Stimulated activated CD8-positive, alpha-beta memory T cell treated with anti-CD3 and anti-CD28 coated beads, Interleukin-4, amount 100 ng/mL, for 48 hours (primary cell): Measurements from ENCODE around the gene CLIC3.

Experiments used
- DNase-seq: peaks from one replicate; pipeline ENCODE4 v3.0.0-alpha.2; 2020

CLIC3 gene

DNA sequence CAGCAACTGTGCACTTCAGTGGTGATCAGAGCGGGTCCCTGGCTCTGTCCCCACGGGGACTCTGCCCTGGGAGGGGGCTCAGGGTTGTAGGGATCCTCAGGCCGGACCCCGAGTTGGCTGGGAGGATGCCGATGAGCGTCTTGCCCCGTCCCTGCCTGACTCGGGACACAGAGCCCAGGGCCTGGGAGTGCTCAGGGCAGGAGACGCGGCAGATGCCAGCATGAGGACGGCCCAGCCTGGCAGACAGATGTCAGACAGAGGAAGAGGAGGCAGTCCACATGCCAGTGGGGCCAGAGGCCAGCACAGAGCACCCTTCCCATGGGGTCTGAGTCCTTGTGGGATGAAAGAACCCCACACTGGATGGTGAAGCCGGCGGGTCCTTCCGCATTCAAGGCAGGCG is 33.0 kb downstream of the CLIC3 start:
- DNase-seq: no peak

- DNase-seq: no peak
These were observed 33.6 kb downstream of the CLIC3 start for GRCh38 chr9:136962701-136963248.

GRCh38 chr9:136962163-136962562 is 34.2 kb downstream of the CLIC3 start:
- DNase-seq: no peak

- no peak for DNase-seq
These were observed 34.9 kb downstream of the CLIC3 start for GRCh38 chr9:136961279-136962065.

GRCh38 chr9:136960938-136961275 is 35.5 kb downstream of the CLIC3 start:
- DNase-seq: no peak

- no peak for DNase-seq
These were observed 36.0 kb downstream of the CLIC3 start for GRCh38 chr9:136960212-136960937.

DNA sequence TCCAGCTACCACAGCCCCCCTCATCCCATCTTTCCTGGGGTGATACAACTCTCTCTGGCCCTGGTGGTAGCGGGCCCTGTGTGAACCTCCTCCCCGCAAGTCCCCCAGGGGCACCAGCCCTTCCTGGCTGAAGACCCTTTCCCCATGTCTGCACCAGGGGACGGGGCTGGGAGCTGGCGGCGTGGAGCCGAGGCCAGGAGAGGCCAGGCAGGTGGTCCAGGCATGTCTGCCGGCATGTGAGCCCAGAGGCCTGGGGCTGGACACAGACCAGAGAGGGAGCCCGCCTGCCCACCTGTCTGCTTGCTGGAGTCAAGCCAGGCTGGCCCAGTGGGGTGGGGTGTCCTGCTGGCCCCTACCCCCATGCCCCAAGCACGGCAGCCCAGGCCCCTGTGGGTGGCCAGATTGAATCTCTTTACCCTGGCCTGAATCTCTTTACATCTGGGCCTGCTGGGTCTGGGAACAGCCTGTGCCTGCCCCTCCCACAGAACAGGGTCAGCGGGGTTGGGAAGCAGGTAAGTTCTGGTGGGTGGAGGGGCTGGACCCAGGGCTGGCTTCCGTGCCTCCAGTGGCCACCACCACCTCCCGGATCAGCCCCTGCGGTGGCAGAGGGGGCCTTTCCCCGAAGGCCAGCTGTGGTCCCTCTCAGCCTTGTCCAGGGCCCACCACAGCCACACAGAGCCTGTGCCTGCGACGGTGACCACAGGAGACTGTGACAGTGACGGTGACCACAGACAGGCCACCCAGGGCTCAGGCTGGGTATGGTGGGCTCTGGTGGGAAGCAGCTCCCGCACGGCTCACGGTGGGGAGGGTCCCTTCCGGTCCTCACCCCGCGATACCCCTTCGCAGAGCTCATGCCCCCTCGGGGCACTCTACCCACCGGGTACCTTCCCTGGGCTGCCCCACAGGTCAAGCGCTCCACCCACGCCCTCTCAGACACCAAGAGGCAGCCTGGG is 37.2 kb downstream of the CLIC3 start:
- no peak for DNase-seq

DNA sequence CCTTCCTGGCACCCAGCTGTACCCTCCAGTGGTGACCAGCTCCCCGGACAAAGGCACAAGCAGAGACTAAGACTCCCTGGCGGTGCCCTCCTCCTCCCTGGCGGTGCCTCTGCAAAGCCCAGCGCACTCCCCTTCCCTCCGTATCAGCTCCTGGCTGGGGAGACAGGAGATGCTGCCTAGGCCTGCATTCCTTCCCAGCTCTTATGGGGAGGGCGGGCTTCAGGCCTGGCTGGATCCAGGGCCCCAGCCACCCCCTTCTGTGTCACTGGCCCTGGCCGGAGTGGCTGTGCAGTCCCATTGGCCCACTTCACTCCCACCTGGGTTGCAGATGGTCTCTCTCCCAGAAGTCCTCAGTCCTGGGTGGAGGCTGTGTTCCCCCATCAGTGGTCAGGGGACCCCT is 37.9 kb downstream of the CLIC3 start:
- DNase-seq: no peak

DNA sequence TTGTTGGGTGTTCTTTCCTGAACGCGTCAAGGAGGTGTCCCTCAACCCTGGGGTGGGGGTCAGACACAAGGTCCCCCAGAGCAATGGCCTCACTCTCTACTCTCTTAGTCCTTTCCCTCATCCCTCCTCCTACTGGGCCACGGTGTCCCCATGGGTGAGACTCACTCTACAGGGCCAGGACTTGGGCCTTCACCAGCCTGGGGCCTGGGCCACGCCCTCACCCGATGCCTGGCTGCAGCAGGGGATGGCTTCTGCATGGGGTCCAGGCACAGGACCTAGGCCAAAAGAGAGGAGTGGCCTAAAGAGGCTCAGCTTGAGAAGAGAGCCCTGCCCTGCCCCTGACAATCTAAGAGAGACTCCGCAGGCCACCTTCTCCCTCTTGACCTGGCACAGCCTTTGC is 38.5 kb downstream of the CLIC3 start:
- DNase-seq: no peak

GRCh38 chr9:136957461-136957860 is 38.9 kb downstream of the CLIC3 start:
- no peak for DNase-seq

DNA sequence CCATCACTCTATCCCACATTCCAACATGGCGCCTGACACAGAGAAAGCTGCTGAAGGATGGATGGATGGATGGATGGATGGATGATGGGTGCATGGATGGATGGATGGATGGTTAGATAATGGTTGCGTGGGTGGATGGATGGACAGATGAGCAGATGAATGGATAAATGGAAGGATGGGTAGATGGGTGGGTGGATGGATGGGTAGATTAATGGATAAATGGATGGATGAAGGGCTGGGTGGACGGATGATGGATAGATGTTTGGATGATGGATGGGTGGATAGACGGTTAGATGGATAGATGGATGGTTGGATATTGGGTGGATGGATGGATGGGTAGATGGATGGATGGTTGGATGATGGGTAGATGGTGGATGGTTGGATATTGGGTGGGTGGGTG is 39.8 kb downstream of the CLIC3 start:
- DNase-seq: no peak

GRCh38 chr9:136955943-136956335 is 40.4 kb downstream of the CLIC3 start:
- no peak for DNase-seq

DNA sequence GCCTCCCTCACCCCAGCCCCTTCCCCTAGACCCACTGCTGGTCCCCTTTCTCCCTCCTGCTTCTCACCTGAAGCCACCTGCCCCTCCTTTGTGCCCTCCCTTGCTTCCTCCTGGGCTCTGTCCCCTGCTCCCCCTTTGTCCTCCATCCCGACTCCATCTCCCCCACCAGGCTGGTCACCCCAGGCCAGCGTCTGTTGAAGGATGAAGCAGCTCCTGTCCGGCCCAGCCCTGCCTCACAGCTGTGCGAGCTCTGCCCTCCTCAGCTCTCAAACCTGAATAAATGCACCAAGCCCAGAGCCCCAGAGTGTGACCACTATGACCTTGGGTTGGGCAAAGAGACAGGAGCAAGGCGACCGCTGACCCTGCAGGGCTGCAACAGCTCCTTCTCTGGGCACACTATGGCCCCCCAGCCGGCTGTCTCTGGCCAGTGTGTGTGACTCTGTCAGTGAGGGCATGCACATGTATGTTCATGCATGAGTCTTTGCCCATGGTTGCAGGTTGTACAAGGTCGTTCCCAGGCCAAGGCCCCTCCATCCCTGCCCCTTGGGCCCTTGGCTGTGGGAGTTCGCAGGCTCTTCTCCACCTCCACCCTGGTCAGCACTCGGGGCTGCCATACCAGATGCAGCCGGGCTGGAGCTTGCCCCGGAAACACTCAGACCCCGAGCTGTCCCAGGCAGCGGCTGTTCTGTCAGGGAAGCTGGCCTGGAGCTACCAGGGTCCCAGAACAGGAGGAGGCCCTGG is 41.0 kb downstream of the CLIC3 start:
- DNase-seq: no peak

DNA sequence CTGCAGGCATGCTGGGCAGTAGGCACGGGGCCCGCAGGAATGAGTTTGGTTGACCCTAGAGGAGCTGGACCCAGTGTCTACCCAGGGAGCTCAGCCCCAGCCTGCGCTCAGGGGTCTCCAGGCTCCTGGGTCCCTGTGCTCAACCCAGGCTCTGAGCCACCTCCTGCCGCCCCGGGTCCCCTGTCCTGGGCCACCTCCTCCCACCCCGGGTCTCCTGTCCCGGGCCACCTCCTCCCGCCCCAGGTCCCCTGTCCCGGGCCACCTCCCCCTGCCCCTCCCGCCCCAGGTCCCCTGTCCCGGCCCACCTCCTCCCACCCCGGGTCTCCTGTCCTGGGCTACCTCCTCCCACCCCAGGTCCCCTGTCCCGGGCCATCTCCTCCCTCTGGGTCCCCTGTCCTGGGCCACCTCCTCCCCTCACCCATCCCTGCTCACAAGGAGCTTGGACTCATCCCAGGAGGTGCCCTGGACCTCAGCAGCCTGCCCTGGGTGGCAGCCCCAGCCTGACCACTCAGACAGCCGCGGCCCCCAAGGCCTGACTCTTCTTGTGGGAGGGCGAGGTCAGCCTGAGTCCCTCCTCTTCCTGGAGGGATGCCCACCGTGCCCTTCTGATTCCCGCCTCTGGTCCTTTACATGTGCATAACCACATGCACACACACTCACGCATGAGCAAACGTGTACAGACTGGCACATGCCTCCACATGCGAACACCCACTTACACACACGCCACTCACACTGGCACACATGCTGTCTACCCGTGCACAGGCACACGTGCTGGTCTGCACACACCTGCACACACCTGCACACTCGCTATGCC is 41.9 kb downstream of the CLIC3 start:
- DNase-seq: no peak

DNA sequence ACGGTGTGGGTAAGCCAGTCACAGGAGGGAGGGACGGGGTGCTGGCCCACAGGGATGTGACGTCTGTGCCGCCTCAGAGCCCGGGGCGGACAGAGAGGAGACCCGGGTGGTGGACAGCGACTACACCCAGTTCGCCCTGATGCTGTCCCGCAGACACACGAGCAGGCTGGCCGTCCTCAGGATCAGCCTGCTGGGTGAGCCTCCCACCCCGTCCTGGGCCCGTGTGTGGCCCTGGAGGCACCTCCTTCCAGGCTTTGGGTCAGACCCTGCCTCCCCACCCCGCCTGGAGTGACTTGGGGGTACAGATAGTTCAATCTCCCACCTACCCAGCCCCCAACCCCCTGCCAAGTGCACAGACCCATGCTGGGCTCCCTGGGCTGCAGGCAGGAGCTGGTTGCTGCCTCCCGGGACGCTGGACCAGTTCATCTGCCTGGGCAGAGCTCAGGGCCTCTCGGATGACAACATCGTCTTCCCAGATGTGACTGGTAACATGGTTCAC is 42.5 kb downstream of the CLIC3 start:
- DNase-seq: no peak

DNA sequence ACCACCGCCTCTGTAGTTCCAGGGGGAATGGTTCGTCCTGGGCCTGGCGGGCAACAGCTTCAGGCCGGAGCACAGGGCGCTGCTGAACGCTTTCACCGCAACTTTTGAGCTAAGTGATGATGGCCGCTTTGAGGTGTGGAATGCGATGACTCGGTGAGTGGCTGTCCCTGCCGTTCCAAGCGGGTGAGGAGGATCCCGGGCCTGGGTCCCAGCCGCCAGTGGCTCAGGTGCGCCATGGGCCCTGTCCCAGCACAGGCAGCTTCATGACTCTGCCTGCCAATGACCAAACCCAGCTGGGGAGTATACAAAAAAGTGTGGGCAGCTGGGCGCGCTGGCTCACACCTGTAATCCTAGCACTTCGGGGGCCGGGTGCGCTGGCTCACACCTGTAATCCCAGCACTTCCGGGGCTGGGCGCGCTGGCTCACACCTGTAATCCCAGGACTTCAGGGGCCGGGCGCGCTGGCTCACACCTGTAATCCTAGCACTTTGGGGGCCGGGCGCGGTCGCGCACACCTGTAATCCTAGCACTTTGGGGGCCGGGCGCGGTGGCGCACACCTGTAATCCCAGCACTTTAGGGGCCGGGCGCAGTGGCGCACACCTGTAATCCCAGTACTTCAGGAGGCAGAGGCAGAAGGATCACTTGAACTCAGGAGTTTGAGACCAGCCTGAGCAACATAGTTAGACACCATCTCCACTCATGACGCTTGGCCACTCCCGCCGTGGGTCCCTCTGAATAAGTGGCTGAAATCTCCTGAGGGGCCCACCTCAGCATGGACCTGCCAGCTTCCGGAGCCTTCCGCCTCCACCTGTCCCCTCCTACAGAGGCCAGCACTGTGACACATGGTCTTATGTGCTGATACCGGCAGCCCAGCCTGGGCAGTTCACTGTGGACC is 43.2 kb downstream of the CLIC3 start:
- DNase-seq: no peak

DNA sequence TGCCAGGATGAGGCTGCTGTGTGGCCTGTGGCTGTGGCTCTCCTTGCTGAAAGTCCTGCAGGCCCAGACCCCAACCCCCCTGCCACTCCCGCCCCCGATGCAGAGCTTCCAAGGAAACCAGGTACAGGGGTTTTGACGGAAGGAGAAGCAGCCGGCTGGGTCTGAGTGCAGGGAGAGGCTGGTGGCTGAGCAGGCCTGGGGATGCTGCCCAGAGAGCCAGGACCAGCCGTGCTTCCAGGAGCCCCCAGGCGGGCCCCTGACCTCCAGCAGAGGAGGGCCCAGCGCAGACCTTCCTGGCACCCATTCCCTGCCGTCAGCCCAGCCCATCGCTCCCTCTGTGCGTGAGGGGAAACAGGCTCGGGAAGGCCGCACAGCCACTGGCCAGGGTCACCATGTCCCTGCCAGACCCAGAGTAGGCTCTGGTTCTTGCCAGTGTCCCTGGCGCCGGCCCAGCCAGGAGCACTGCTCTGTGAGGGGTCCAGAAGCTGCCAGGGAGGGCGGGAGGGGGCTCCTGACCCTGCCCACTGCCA is 44.0 kb downstream of the CLIC3 start:
- DNase-seq: no peak

DNA sequence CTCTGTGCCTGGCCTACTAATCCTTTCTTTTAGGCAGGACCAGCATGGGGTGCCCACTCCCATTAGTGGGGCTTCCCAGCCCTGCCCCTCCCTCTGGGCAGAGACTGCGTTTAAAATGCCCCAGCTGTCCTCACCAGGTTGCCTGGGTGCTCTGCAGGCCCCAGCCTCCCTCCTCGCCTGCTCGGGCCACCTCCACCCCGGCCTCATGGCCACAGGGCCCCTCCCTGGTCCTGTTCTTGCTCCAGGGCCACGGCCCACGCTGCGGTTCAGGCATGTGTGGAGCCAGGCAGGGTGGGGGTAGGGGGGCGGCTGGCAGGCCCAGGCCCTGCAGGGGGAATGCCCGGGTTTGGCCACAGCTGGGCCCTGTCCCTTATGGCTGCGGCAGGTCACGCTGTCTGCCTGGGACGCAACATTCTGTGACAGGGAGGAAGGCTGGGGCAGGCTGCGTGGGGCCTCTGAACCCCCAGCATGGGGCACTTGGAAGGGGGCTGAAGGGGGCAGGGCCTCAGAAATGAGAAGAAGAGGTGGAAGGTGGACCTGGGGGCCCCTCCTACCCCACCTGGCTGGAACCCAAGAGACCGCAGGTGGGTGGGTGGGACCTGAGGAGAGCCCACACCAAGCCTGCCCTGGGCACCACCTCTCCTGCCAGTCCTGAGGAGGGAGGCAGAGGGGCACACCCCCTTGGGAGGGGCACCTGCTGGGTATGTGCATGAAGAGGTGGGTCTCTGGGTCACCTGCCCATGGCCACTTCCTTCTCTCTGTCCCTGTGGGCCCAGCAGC is 44.6 kb downstream of the CLIC3 start, which contains the start of gene LCN12:
Gene LCN12, plus strand, starts transcription at position 733 of the 780 bp plus-strand sequence. CDS start 55 bp downstream, outside the sequence.
- no peak for DNase-seq
